ENCODE results near the gene TBX1. TPM values are rescaled to one million over a fixed set of nuclear protein-coding genes. Genes with fewer than 3 reads are reported as not detected.

The TBX1 gene
- total and polyA plus RNA-seq, 2 of the 13 experiments (the other 11 are each of a cell fraction or from before 2014, with no cell fraction given), result not detected

DNA sequence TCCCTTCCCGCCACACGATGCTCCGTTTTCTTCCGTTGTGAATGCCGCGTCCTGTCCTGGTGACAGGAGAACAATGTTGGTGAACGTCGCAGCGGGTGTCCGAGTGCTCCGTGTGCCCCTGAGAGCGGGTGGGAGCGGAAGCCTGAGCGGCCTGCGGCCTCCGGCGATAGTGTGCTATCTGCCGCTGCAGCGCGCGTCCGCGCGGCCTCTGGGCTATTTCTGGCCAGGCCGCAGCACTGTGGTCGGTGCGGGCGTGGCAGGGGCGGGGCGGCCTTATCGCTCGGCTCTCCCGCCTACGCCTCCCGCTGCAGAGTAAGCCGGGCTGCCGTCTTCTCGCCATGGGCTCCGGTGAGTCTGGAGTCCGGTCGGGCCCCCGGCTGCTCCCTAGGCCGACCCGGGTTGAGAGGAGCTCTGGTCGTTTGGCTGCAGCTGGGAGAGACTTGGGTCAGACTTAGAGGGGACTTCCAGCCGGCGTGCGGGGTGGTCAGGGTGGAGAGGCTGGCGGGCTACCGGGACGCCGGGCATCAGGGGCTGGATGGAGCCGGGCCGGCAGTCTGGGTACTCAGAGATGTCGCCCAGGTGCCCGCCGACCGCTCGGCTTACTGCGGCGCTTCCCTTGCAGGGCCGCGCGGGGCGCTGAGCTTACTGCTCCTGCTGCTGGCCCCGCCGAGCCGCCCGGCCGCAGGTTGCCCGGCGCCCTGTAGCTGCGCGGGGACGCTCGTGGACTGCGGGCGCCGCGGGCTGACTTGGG, 37.2 kb upstream of the TBX1 start, which contains the start of gene GP1BB (continued):
- no peak for TF ChIP-seq THAP8 (CRISPR knock-in tag; IDR thresholded peaks at IDR 0.05; ENCODE audit: borderline replicate concordance)
- TF ChIP-seq ZNF33B (CRISPR knock-in tag; IDR thresholded peaks at IDR 0.05), result no peak
- TF ChIP-seq KDM5B (CRISPR knock-in tag; IDR thresholded peaks at IDR 0.05; ENCODE audit: borderline replicate concordance), result peak; percentile 77
- 0 out of 2 replicates have a peak, but pooled peaks have one; percentile 33 for TF ChIP-seq ARNT2 (CRISPR knock-in tag; IDR thresholded peaks at IDR 0.05; ENCODE audit: low read depth)
- TF ChIP-seq MAZ (IDR thresholded peaks at IDR 0.05; ENCODE audit: borderline replicate concordance, low read depth, low read length), result no peak
- no peak for TF ChIP-seq MAZ (CRISPR knock-in tag; IDR thresholded peaks at IDR 0.05; ENCODE audit: low read depth)
- TF ChIP-seq UBTF (CRISPR knock-in tag; IDR thresholded peaks at IDR 0.05), result peak; percentile 67
